Measurements from ENCODE around the gene RNF213.

RNF213 gene

DNA sequence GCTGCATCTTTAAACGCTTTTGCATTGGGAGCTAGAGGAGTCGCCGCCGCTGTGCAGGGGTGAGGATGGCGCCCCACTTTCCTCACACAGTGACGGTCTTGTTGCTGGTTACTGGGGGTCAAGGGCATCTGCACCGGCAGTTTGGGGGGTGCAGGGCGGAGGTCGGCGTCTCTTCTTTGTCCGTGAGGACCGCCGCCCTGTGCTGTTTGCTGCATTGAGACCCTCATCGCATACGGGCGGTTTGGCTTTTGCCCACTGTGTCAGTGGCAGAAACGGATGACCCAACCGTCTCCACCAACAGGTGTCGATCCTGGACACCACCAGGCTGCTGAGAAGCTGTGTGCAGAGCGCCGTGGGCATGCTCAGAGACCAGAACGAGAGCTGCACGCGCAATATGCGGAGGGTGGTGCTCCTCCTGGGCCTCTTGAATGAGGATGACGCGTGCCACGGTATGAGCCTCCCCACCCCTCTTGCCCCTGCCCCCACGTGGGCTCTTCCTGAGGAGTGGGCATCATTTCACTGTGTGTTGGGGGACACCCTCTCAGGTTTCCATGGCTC is 93.1 kb downstream of the RNF213 start:
- no peak for DNase-seq

GRCh38 chr17:80354336-80354735 is 93.7 kb downstream of the RNF213 start:
- no peak for DNase-seq

GRCh38 chr17:80356231-80356856 is 95.7 kb downstream of the RNF213 start:
- no peak for DNase-seq

DNA sequence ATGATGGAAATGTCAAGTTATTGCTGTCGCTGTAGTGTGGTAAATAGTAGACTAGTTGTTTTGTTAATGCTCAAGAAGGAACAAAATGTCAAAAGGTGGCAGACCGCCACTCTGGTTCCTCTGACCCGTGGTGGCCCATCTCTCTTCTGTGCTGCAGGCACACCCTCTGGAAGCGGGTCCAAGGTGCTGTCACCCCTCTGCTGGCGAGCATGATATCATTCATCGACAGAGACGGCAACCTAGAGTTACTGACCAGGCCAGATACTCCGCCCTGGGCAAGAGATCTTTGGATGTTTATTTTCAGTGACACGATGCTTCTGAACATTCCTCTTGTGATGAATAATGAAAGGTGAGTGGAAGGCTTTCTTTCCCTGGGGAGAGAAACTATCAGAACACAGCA is 97.5 kb downstream of the RNF213 start:
- no peak for DNase-seq

DNA sequence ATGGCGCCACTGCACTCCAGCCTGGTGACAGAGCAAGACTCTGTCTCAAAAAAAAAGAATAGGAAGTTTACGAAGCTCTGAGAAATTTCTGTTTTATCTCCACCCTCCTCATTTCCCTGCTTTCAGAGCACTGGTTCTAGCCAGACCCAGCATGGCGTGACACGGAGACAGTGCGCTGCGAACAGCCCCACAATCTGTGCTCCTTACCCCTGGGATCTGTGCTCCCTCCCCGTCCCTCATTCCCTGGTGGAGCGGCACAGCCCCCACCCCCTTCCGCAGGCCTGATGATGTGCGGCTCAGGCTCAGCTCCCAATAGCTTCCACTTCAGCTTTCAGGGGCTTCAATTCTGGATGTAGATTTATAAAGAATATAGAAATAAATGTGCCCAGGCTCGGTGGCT is 98.2 kb downstream of the RNF213 start:
- no peak for DNase-seq

DNA sequence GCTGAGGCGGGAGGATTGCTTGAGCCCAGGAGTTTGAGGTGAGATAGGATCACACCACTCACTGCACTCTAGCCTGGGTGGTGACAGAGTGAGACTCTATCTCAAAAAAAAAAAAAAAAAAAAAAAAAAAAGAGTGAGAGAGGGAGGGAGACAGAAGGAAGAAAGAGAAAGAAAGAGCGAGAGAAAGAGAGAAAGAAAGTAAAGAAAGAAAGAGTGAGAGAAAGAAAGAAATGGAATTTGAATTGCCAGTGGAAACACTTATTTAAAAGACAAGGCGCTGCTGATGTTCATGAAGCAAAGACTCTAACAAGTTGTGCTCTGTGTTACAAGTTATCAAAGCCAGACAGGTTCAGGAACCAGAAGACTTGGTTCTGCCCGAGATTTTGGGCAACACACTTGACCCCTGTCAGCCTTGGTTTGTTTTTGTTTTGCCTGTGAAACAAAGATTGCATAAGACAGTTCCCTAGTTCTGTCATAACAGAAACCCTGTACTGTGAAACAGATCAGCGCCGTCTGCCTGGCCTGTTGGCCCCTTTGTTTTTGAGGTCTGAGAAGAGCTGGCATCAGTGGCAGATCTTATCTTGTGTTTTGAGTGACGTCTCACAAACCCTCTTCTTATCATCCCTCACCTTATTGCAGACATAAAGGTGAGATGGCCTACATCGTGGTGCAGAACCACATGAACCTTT is 98.9 kb downstream of the RNF213 start:
- no peak for DNase-seq

GRCh38 chr17:80360396-80360795 is 99.7 kb downstream of the RNF213 start:
- no peak for DNase-seq

- no peak for DNase-seq
Observed at GRCh38 chr17:80361495-80362220, 101.0 kb downstream of the RNF213 start.

- DNase-seq, result no peak
Observed at GRCh38 chr17:80362428-80363119, 101.9 kb downstream of the RNF213 start.

- no peak for DNase-seq
Observed at GRCh38 chr17:80363120-80363515, 102.5 kb downstream of the RNF213 start.

- DNase-seq, result no peak
Observed at GRCh38 chr17:80363518-80364090, 103.0 kb downstream of the RNF213 start.

DNA sequence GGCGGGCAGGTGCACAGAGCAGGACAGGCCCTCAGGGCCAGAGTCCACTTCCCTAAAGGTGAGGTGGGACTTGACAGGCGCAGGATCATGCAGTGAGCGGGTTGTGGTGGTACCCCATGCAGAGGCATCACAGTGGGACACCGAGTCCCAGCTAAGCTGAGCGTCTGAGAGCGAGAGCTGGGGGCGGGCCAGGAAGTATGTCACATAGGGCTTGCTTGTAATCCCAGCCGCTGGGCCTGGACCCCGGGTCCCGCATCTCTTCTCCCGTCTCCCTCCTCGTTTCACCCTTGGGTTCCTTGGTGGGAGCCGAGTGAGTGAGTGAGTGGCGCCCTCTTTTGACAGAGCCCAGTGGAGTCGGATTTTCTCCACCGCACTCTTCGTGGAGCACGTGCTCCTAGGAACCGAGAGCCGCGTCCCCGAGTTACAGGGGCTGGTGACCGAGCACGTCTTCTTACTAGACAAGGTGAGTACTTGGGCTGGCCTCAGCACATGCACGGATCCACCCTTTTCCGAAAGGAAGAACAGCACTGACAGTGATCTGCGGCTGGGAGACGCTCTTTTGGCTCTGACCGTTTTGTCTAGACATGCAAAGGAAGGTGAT is 103.5 kb downstream of the RNF213 start:
- DNase-seq, result no peak

DNA sequence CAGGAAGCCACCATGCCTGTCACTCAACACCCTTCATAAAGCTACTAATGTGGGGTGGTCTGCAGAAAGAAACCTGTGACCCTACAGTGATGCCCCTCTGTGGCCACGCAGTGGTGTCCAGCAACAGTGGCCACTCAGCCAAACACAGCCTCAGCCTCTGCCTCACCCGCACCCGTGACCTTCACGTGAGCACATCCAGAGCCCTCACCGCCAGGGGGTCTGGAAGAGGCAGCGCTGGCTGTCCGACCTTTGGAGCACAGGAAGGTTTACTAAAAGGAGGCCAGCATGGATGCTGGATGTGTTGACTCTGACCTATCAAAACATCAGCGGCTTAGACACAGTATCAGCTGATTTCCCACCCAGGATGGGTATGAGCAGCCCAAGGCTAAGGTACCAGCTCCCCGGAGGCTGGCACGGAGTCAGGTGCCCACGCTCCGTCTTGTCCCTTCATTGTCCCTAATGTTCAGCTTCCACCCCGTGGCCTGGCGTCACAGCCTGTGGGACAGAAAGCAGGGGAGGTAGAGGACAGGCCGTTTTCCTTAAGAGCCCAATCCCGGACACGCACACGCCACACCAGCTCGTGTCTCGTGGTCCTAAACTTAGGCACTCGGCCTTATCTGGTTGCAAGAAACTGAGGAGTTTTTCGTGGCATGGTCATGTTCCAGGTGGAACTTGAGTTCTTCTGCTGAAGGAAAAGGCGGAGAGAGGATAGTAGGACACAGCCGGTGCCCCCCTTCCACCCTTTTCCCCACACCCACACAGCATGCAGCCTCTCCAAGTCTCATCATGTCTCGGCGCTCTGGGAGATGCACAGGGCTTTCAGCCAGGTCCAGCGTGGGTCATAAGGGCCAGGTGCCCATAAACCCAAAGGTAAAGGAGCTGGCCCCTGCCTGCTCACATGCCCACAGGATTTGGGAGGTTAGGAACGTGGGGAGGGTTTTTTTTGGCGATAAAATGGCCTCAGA is 104.6 kb downstream of the RNF213 start:
- DNase-seq, result no peak

DNA sequence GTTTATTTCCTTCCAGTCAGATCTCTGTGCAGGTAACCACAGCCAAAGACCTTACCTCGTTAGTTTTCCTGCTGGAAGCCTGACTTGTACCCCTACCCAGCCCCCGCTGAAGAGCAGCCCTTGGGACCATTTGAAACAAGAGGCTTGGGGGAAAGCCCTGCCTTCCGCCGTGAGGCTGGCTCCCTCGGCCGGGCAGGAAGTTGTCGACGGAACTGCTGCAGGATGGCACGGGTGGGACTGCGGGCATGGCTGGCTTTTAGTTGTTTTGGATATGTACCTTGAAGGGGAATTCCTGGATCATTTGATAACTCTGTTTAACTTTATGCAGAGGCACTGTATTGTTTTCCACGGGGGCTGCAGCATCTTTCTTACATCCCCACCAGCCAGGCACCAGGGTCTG is 105.3 kb downstream of the RNF213 start:
- DNase-seq, result no peak

GRCh38 chr17:80367503-80367902 is 106.9 kb downstream of the RNF213 start:
- DNase-seq, result no peak

GRCh38 chr17:80371196-80371595 is 110.5 kb downstream of the RNF213 start:
- no peak for DNase-seq

GRCh38 chr17:80372456-80372855 is 111.8 kb downstream of the RNF213 start:
- no peak for DNase-seq

DNA sequence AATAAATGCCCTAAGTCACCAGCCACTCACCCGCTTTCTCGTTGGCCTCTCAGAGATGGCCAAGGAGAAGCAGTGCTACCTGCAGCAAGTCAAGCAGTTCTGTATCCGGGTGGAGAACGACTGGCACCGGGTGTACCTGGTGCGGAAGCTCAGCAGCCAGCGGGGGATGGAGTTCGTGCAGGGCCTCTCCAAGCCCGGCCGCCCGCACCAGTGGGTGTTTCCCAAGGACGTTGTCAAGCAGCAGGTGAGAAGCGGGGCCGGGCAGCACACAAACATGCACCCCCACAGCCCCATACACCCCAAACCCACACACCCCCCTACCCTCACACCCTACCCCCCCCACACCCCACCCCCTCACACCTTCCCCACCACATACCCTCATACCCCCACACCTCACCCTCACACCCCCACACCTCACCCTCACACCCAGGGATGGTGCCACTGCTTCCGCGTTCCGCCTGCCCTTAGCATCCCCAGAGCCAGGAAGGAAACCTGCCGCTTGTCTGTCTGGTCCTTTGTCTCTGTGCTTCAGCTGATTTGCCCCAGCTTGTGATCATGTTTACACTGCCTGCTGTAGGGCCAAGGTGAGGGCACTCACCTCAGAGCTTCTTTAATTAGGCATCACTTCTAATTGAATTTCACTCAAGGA is 112.4 kb downstream of the RNF213 start:
- DNase-seq, result no peak

- DNase-seq, result no peak
Observed at GRCh38 chr17:80374039-80374731, 113.5 kb downstream of the RNF213 start.

All from T-helper 9 cell (primary cell).